Measurements from ENCODE around the gene H1-8. TPM values are rescaled to one million over a fixed set of nuclear protein-coding genes. Genes with fewer than 3 reads are reported as not detected.

H1-8 gene
- total RNA-seq, 1 experiment from 2014 or later: not detected

DNA sequence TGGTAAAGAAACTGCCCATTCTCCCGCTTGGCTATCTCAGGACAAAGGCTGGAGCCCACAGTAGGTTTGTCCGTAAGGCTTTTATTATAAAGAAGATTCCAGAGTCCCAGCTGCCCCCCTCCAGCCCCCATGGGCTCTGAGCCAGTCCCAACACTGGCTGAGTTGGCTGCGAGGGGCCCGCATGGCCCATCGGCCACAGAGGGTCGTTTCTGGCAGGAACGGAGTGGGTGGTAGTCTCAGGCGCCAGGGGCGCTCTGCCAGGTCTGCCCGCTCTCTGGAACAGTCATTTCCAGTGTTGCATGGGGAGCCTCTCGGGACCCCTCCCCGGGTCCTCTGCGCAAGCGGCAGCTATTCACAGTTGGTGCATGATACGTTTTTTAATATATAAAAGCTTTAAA lies 12.2 kb downstream of the H1-8 start:
- no peak for DNase-seq (ENCODE audit: low read depth)

DNA sequence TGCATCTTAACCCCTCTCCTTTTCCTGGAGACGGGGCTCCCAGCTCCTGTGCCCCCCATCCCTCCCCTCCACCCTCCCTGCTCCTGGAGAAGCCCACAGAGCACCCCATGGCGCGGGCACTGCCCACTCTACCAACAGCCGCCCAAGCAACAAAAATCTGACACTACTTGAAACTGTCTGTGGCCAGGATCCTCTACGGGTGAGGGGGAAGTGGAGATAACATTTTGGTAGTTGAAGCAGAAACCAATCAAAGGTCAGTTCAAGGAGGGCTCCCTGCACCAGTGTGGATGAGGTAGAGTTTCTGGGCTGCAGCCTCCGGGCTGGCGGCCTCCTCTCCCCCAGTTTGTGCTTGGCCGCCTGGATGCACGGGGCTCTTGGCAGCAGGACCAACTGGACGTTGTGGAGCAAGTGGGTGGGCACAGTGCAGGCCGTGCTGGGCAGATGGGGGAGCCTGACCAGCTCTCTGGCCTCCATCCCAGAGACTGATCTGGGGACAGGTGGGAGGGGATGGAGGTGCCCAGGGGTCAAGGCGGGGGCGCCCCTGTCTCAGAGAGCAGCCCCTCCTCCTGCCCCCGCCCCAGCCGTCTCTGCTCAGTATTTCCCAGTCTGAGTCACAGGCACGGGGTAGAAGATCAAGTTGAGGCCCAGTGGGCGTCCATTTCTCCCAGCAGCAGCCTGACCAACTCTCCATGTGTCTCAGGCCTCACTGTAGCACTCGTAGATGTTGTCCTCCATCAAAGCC lies 12.8 kb downstream of the H1-8 start:
- no peak for DNase-seq (ENCODE audit: low read depth)

DNA sequence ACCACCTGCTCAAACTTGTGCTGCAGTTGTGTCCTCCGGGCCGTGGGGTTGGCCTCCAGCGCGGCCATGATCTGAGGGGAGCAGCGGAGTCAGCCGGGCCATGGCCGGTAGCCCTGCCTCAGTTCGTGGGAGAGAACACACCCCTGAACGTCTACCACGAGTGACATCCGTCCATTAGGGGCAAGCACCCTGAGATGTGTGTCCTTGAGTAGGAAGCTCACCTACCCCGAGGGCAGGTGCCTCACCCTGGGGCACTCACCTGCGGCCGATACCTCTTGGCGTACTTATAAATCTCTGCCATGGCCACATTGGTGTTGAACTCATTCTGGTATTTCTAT lies 13.4 kb downstream of the H1-8 start:
- no peak for DNase-seq (ENCODE audit: low read depth)

DNA sequence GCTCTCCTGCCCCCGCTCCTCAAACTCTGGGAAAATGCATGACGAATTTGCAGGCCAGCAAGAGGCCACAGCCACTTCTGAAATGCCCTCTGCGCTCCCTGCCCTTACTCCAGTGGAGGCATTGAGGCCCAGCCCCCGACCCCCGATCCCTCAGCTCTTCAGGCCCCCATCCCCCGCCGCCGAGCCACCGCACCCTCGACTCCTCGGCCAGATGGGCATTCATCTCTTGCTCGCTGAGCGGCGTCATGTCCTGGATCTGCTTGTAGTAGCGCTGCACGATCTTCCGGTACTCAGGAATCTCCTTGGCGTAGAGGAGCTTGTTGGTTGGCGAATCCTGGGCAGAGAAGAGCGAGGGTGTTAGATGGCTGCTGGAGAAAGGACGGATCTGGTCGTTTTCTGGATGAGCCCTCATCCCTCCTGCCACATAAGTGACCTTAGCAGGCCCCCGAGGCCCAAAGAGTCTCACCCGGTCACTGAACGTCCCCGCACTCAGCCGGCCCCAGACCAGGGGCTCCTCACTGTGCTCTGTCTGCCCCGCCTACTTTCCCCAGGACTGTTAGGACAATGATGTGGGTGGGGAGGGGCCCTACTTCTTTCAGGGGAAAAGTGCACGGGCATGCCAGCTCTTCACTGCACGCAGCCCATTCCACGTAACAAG lies 14.0 kb downstream of the H1-8 start:
- DNase-seq (ENCODE audit: low read depth): no peak

DNA sequence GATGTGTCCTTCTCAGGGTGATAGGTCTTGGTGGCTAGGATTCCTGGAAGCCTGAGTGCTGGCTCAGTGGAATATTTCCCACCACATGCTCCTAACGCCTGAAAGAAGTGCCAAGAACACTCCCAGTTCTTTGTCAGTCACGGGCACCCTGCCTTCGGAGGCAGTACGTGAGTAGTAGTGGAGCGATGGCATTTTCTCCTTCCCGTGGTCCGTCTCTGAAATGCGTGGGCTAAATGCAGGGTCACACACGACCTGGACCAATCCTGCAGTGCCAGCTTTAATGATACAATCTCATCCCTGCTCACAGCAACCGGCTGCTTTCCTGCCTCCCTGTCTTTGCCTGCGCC lies 14.5 kb downstream of the H1-8 start:
- DNase-seq (ENCODE audit: low read depth): no peak

DNA sequence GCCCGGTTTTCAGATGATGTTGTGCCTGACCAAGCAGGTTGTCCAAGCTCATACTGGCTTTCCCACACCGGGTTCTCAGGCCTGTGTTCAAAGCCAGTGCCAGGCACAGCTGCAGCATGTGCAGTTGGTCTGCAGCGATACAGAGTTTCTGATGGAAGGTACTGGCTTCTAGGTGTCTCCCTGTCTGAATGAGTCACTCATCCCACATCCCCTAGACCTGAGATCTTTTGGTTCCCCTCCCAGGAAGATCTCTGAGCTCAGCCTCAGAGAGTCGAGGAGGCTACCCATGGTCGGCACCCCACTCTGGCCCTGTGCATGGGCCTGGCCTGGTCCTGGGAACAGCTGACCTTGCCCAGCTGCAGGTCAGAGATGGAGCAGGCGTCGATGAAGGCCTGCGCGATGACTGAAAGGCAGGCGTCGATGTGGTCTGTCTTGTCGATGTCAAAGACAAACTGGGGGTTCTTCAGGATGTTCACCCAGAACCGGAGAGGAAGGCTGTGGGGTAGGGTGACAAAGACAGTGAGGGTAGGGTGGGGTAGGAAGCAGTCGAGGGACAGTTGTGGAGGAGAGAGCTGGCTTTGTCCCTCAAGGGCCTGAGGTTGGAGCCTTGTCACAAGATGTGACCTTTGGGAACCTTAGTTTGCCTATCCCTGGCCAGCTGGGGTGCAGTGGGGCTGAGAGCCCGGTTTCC lies 15.3 kb downstream of the H1-8 start:
- DNase-seq (ENCODE audit: low read depth): peak; percentile 67

DNA sequence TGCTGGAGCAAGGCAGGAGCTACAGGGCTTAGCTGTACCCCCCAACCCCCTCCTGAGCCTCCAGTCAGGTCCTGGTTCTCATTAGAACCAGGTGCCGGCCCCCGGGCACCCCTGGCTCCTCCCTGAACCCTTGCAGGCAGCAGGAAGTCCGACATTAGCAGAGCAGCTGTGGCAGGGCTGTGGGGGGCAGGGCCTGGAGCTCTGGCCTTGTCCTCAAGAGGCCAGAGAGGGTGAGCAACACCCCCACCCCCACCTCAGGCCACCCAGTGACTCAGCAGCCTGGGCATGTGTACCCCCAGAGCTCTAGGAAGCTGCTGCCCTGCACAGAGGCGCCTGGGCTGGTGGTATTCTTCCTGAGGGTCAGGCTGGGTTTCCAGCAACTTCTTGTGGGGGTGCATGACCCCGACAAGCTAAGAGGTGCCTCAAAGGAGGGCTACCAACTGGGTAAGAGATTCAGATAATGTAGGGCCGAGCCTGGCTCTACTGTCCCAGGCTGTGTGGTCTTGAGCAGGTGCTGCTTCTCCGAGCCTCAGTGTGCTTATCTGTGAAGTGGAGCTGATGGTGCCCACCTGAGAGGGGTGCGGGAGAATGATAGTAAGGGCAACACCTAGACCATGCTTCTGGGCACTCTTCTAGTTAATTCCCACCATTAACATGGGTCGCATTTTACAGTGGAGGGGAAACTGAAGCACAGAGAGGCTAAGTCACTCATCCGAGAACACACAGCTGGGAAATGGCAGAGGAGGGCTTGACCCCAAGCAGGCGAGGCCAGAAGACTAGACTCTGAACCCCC lies 16.0 kb downstream of the H1-8 start:
- peak; percentile 84 for DNase-seq (ENCODE audit: low read depth)

DNA sequence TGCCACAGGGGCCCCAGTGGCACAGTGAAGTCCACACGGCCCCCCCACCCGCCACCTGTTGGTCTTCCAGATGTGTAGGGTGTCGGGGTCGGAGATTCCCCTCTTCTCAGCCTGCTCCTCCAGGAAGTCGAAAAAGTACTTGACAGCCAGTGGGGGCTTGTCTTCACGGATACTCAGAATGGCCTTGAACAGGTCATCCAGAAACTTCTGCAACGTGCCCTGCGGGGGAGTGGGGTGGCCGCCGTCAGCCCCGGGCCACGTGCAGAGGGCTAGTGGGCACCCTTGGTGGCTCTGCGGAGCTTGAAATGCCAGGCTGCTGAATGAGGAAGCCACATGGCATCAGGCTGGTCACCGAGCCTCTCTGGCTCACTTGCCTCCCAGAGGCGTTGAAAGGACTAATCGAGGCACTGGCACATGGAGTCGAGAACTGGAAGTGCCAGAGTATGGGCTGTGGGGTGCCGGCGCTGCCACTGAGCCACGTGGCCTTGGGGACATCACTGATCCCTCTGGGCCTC lies 16.6 kb downstream of the H1-8 start:
- DNase-seq (ENCODE audit: low read depth): no peak

DNA sequence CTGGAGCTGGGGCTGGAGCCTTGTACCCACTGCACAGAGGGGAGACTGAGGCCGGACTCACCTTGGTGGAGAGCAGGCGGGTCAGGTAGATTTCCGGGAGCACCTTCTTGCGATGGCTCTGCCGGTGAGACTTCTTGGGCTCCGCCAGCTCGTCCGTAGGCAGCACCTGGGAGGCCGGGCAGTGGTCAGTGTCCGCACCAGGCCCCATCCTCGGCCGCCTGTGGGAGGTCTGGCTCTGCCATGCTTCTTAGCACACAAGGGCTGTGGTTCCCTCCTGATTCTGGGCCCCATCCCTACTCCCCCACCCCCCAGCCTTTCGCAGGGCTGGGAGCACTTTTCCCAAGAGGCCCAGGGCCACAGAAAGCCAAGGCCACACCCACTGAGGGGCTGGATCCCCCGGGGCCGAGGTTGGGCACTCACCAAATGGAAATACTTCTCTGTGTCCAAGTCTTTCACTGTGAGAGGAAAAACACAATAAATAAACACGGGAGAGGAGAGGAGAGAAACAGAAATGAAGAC lies 17.4 kb downstream of the H1-8 start:
- DNase-seq (ENCODE audit: low read depth): no peak

DNA sequence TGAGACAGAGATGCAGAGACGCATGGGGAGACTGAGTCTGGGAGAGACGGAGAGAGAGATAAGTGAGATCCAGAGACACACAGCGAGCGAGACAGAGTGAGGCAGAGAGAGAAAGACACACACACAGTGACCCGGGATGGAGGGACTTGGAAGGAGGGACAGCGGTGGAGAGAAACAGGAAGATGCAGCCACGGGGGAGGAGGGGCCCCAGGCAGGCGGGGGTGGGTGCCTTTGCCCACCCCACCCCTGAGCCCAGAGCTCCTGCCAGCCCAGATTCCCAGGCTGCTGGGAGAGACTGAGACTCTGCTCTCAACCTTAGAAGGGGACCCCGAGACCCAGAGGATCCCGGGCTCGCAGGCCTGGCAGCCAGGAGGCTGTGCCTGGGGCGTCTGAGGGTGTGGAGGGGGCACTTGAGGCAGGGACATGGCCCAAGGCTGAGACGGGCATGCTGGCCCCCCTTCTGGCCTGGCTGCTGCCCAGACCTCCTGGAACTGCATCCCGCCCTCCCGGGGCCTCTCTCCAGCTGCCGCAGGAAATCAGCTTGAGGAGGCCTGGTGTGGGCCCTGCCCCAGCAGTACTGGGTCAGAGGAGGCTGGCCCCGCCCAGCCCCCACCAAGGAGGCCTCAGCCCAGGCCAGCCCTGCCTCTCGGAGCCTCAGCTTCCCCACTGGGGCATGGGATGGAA lies 18.1 kb downstream of the H1-8 start:
- no peak for DNase-seq (ENCODE audit: low read depth)

DNA sequence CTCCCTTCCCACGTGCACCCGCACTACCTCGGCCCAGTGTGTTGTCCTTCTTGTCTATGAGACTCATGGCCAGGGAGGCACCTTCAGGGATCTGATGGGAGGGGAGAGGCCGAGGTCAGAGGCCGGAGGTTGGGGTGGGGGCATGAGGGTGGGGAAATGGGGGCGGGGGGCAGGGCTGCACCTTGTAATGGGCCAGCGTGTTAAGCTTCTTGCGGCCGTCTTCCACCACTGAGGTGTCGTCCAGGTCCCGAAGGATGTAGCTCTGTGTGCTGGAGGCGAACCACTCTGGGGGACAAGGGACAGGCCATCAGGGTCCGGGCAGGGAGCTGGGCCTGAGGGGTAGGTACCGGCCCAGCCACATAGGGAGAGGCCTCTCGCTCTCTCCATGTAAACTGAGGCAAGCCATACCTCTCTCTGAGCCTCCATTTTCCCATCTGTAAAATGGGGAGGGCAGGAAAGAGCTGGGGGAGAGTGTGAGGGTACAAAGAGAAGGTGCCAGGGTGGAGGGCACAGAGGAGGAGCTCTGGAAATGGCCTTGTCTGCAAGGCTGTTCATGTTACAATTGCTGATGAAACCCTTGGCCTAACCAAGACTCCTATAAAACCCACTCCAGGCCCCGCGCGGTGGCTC lies 18.8 kb downstream of the H1-8 start:
- no peak for DNase-seq (ENCODE audit: low read depth)

DNA sequence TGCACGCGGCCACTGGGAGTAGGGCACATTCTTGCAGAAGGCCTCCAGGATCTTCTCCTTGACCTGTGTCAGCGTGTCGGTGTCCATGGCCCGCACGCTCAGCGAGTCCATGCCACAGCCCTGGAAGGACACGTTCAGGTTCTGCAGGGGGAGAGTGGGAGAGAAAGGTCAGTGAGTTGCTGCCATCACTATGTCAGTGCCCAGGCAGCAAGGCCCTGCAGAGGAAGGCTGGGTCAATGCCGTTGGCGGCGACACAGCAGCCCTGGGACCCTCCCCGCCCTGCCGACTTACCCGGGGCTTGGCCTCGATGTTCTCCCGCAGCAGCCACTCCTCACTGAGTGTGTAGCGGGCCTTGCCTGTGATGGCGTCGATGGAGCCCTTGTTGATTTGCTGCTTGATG lies 19.8 kb downstream of the H1-8 start:
- DNase-seq (ENCODE audit: low read depth): no peak

DNA sequence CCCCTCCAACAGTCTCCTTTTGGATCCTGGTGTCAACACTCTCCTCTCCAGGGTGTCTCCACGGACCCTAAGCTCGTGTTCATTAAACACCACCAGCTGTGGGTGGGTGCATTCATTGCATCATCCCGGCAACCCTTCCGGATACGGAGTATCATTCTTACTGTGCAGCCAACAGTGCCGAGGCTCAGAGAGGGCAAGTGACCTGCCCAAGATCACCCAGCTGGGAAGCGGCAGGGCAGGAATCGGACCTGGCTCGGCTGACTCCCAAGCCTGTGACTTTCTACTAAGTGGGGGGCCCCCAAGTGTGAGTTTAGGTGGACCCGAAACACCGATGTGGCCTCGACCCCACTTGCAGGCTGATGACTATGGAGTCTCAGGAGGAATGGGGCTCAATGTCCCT lies 20.4 kb downstream of the H1-8 start:
- no peak for DNase-seq (ENCODE audit: low read depth)

DNA sequence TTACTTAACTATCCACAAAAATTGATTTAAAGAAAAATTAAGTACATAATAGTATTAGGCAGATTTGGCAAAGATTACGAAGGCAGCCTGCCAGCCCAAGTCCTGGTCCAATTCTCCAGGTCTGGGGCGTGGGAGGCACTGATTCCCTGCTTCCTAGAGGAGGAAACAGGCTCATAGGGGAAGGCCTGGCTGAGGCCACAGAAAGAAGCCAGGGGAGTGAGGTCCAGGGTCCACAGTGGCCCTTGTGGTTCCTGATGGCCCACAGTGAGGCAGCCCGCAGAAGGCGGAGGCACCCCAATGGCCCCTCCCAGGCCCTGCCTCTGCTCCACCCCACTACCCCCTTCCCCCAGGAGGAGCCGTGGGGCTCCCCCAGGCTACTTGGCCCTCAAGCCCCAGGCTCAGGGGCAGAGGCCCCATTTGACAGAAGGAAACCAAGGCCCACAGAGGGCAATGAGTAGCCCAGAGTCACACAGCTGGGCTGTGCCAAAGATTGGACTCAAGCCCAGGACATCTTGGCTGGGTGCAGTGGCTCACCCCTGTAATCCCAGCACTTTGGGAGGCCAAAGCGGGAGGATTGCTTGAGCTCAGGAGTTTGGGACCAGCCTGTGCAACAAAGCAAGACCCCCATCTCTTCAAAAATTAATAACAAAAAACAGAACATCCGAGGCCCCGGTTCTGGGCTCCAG lies 21.0 kb downstream of the H1-8 start:
- no peak for DNase-seq (ENCODE audit: low read depth)

DNA sequence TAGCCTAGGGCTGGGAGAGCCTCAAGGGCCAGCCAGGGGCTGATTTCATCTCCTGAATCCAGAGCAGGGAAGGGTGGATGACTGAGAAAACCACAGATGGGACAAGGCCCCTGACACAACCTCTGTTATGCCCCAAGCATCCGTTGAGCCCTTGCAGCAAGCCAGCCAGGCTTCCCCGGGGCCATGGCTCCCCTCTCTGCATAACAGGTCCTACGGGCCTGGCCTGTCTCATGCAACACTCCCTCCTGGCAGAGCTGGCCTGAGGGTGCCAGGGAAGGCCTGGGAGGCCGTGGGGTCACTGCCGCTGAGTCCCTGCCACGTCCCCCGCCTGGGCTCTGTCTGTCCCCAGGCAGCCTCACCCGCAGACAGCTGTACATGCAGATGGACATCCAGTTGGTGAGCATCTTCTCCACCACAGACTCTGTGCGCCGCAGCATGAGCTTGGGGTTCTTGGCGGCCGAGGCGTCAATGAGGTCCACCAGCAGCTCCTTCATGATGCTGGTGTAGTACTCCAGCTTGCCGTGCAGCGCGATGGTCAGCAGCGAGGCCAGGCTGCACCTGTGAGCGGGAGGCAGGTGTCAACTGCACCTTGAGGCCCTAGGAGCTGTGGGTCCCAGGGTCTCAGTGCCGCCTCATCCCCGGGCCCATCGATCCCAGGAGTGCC lies 22.1 kb downstream of the H1-8 start:
- DNase-seq (ENCODE audit: low read depth): no peak

DNA sequence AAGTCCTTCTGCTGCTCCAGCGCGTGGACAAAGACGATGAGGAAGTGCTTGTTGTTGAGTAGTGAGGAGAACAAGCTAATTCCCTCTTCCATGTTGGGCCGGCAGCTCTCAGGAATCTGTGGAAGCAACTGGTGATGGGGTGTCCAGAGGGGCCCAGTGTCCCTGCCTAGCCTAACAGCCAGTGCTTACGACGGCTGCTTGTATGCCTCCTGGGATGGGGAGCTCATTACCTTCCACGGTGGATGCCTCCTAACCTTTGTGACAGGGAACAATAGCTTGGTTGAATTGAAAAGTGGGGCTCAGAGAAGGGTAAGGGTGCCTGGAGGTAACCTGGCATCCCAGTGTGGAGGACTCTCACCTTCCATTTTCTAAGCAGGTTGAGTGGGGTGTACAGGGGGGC lies 22.9 kb downstream of the H1-8 start:
- no peak for DNase-seq (ENCODE audit: low read depth)

DNA sequence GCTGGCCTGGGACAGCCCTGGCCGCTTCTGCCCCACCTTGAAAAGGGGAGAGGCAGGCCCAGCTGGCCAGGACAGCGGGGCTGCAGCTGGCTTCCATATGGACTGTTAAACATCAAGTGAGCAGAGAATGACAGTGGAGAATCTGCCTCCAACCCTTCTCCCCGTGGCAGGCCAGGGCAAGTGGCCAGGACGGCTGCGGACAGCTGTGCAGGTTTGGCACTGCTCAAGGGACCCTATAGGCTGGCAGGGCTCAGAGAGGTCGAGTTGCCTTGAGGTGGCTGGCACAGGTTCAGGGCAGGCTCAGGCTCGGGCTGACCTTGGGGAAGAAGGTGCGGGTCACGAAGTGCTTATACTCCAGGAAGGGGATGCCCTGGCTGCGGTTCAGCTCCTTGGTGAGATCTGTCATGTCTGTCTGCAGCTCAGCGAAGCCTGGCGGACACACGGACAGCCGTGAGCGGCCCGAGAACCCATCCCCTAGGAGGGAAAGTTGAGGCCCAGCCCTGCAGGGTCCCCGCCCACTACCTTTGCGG lies 24.3 kb downstream of the H1-8 start:
- no peak for DNase-seq (ENCODE audit: low read depth)

DNA sequence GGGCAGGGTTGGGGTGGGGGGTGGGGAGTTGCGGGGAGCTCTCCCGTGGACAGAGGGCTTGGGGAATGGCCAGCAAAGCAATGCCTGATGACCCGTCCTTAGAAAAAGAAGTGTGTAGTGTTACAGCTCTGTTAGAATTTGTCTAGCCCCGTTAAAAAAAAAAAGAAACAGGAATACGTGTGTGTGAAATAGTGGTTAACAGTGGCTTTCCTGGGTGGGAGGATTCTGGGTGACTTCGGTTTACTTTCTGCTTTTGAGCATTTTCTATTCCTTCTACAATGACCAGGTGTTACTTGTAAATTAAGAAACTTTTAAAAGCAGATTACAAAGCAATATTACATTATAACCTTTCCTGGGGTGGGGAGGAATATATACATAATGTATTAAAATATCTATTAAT lies 25.0 kb downstream of the H1-8 start:
- DNase-seq (ENCODE audit: low read depth): no peak

DNA sequence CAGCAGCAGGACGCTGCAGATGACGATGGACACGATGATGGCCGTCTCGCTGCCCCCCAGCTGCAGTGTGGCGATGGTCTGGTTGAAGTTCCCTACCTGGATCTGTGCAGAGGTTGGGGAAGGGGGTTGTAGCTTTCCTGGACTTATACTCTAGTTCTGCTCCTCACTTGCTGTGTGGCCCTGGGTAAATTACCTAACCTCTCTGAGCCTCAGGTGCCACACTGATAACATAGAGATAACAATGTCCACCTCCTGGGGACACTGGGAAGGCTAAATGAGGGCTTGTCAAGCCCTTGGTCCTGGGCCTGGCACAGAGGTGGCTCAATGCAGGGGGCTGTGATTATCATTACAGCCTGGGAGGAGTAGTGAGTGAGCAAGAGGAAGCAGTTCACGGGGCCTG lies 26.9 kb downstream of the H1-8 start:
- DNase-seq (ENCODE audit: low read depth): no peak
